CD14-positive monocyte (primary cell): Measurements from ENCODE around the gene FAM170B. TPM values are rescaled to one million over a fixed set of nuclear protein-coding genes. Genes with fewer than 3 reads are reported as not detected.

Experiments used
- DNase-seq, 3 donors: peaks; one replicate each; pipeline ENCODE4 v3.0.0-alpha.2; 2011 to 2022
- H2AFZ ChIP-seq: 2 replicates; pipeline ENCODE4 v1.6.0; 2012; ENCODE audit warnings: mild to moderate bottlenecking, low read depth, low read length, inconsistent platforms; ENCODE audit not compliant: insufficient read depth, poor library complexity, severe bottlenecking
- H3K27ac ChIP-seq, 2 donors: 1 replicate in 1 of 2; 2 replicates in 1 of 2; pipeline ENCODE4 v1.5.1; 2012 to 2013; ENCODE audit warnings: low read length in 2 of 2, control low read depth in 1 of 2, inconsistent platforms in 1 of 2, low read depth in 1 of 2, mild to moderate bottlenecking in 1 of 2
- H3K27me3 ChIP-seq, 2 donors: one replicate each; pipeline versions ENCODE4 v1.6.0 to v1.6.1; 2011 to 2013; ENCODE audit warnings: low read length in 2 of 2; ENCODE audit not compliant: control insufficient read depth in 2 of 2, insufficient read depth in 2 of 2
- H3K36me3 ChIP-seq, 2 donors: replicated peaks in 1 of 2; 1 replicate in 1 of 2; 2 replicates in 1 of 2; pipeline versions ENCODE4 v1.5.1 to v1.6.1; 2012 to 2013; ENCODE audit warnings: low read length in 2 of 2, control low read depth in 1 of 2, inconsistent platforms in 1 of 2, mild to moderate bottlenecking in 1 of 2; ENCODE audit not compliant: insufficient read depth in 2 of 2, control insufficient read depth in 1 of 2
- H3K4me1 ChIP-seq, 2 donors: 1 replicate in 1 of 2; 2 replicates in 1 of 2; pipeline versions ENCODE4 v1.5.1 to v1.6.1; 2012 to 2013; ENCODE audit warnings: low read length in 2 of 2, control low read depth in 1 of 2, inconsistent platforms in 1 of 2, mild to moderate bottlenecking in 1 of 2, moderate library complexity in 1 of 2; ENCODE audit not compliant: insufficient read depth in 2 of 2, control insufficient read depth in 1 of 2
- H3K4me2 ChIP-seq: replicated peaks from 2 replicates; pipeline ENCODE3; 2012; ENCODE audit warnings: low read length, moderate library complexity, mild to moderate bottlenecking; ENCODE audit not compliant: poor library complexity, severe bottlenecking; ENCODE audit errors: extremely low read depth
- H3K4me3 ChIP-seq, 3 experiments: fragments of 200-600 bp in 1 of 3; sonication (generic) in 1 of 3; replicated peaks in 1 of 3; 1 replicate in 2 of 3; 2 replicates in 1 of 3; pipeline ENCODE4 v1.5.1; 2011 to 2013; ENCODE audit warnings: low read length in 3 of 3, mild to moderate bottlenecking in 3 of 3, control low read depth in 2 of 3, low read depth in 2 of 3, inconsistent platforms in 1 of 3, moderate library complexity in 1 of 3
- H3K79me2 ChIP-seq: 2 replicates; pipeline ENCODE4 v1.6.0; 2012; ENCODE audit warnings: mild to moderate bottlenecking, control low read depth, inconsistent platforms, low read length, moderate library complexity; ENCODE audit not compliant: insufficient read depth
- H3K9ac ChIP-seq: 2 replicates; pipeline ENCODE4 v1.6.0; 2017; ENCODE audit warnings: low read length, mild to moderate bottlenecking; ENCODE audit not compliant: insufficient read depth, poor library complexity, severe bottlenecking
- H3K9me3 ChIP-seq, 2 donors: replicated peaks in 1 of 2; 1 replicate in 1 of 2; 2 replicates in 1 of 2; pipeline versions ENCODE4 v1.5.1 to v1.6.1; 2012 to 2013; ENCODE audit warnings: low read length in 2 of 2, control low read depth in 1 of 2; ENCODE audit not compliant: control insufficient read depth in 1 of 2, insufficient read depth in 1 of 2
- H4K20me1 ChIP-seq: 2 replicates; pipeline ENCODE4 v1.6.0; 2012; ENCODE audit warnings: mild to moderate bottlenecking, low read length, control low read depth, moderate library complexity; ENCODE audit not compliant: insufficient read depth
- H3K27ac Mint-ChIP-seq, 7 donors: one replicate each; pipeline ENCODE4 v1.8.0; 2020; ENCODE audit warnings: mild to moderate bottlenecking in 7 of 7, mixed read lengths in 7 of 7, moderate library complexity in 6 of 7, inconsistent platforms in 2 of 7
- H3K27me3 Mint-ChIP-seq, 3 donors: one replicate each; pipeline ENCODE4 v1.8.0; 2021 to 2022; ENCODE audit warnings: low read depth in 3 of 3, mild to moderate bottlenecking in 3 of 3, mixed read lengths in 3 of 3, moderate library complexity in 3 of 3, inconsistent platforms in 1 of 3
- H3K36me3 Mint-ChIP-seq, 2 donors: one replicate each; pipeline ENCODE4 v1.8.0; 2020; ENCODE audit warnings: mixed read lengths in 2 of 2, inconsistent platforms in 1 of 2, mild to moderate bottlenecking in 1 of 2
- H3K4me1 Mint-ChIP-seq: one replicate; pipeline ENCODE4 v1.8.0; 2020; ENCODE audit warnings: mild to moderate bottlenecking, mixed read lengths
- H3K4me3 Mint-ChIP-seq, 2 donors: one replicate each; pipeline ENCODE4 v1.8.0; 2020; ENCODE audit warnings: mild to moderate bottlenecking in 2 of 2, mixed read lengths in 2 of 2, moderate library complexity in 1 of 2
- H3K9me3 Mint-ChIP-seq, 7 donors: one replicate each; pipeline ENCODE4 v1.8.0; 2020 to 2022; ENCODE audit warnings: mixed read lengths in 7 of 7, mild to moderate bottlenecking in 6 of 7, moderate library complexity in 6 of 7, inconsistent platforms in 2 of 7
- WGBS: methylation state at CpG from one replicate; pipeline ENCODE4 v1.1.5; 2013; ENCODE audit warnings: missing lambda C conversion rate; ENCODE audit not compliant: insufficient coverage; 5-methylcytosine and 5-hydroxymethylcytosine counted together
- intact Hi-C, 2 donors: fragments of 100-400 bp; cut with micrococcal nuclease; formaldehyde crosslinking; loops; one replicate each; pipeline versions ENCODE4 v1.15.0 to v1.15.1; 2023
- polyA plus RNA-seq, 3 donors: library from polyadenylated mRNA; depleted of rRNA in 1 of 3; unstranded in 2 of 3; stranded (reverse) in 1 of 3; fragments of 300-500 nt in 2 of 3; fragments of >200 nt in 1 of 3; fragmentation: Illumina TruSeq in 2 of 3; gene quantifications; 1 replicate in 2 of 3; 2 replicates in 1 of 3; pipeline ENCODE4 v1.2.3, GENCODE V29; 2012 to 2021
- TF ChIP-seq, protein P1 (sequence below): fragments of 200-600 bp; IDR thresholded peaks from one replicate; pipeline ENCODE4 v1.8.0; 2022; ENCODE audit warnings: antibody characterized with exemption, mild to moderate bottlenecking

Gene FAM170B
- polyA plus RNA-seq, 3 donors, result not detected

DNA sequence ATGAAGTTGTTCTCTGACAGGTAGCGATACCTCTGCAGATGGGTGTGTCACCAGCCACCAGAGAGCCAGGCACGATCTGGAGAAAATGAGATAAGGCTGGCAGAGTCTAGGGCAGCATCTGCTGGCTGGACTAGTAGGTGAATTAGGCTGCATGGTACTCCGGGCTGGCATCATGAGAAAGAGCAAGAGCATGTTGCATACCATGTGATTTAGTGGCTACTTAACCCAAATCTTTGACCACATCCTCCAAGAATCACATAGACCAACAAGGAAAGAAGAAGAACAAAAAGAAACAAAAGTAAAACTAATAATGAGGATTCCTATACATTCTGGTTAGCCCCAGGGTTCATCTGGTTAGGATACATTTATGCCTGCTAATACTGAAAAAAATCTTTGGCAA, 23.4 kb upstream of the FAM170B start:
- Mint-ChIP-seq H3K36me3 (no peaks in the 10 kb centered on the region), H3K27ac (no peak overlapping the region), H3K4me1 (peaks cover 7% of the 10 kb centered on the region), H3K9me3 (no peaks in the 10 kb centered on the region), H3K4me3 (no peak overlapping the region), H3K27me3 (peaks cover 3 to 9% (median 4%) of the 10 kb centered on the region in 3 donors)
- no peak overlapping the region for H3K4me2 ChIP-seq
- no peaks in the 10 kb centered on the region for H3K9me3 ChIP-seq
- intact Hi-C loops, result no loop called here
- 100% methylated on average over 2 of the region's 3 CpGs for WGBS
- H4K20me1 ChIP-seq, result no peaks in the 10 kb centered on the region
- H2AFZ ChIP-seq, result no peak overlapping the region
- no peaks in the 10 kb centered on the region for H3K4me1 ChIP-seq
- H3K27ac ChIP-seq, result no peak overlapping the region
- DNase-seq, result no peak
- no peaks in the 10 kb centered on the region for H3K27me3 ChIP-seq
- no peaks in the 10 kb centered on the region for H3K36me3 ChIP-seq
- H3K4me3 ChIP-seq, result no peak overlapping the region
- TF ChIP-seq, protein P1, sequence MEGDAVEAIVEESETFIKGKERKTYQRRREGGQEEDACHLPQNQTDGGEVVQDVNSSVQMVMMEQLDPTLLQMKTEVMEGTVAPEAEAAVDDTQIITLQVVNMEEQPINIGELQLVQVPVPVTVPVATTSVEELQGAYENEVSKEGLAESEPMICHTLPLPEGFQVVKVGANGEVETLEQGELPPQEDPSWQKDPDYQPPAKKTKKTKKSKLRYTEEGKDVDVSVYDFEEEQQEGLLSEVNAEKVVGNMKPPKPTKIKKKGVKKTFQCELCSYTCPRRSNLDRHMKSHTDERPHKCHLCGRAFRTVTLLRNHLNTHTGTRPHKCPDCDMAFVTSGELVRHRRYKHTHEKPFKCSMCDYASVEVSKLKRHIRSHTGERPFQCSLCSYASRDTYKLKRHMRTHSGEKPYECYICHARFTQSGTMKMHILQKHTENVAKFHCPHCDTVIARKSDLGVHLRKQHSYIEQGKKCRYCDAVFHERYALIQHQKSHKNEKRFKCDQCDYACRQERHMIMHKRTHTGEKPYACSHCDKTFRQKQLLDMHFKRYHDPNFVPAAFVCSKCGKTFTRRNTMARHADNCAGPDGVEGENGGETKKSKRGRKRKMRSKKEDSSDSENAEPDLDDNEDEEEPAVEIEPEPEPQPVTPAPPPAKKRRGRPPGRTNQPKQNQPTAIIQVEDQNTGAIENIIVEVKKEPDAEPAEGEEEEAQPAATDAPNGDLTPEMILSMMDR, result no peak
- H3K79me2 ChIP-seq, result no peaks in the 10 kb centered on the region
- H3K9ac ChIP-seq, result no peak overlapping the region

DNA sequence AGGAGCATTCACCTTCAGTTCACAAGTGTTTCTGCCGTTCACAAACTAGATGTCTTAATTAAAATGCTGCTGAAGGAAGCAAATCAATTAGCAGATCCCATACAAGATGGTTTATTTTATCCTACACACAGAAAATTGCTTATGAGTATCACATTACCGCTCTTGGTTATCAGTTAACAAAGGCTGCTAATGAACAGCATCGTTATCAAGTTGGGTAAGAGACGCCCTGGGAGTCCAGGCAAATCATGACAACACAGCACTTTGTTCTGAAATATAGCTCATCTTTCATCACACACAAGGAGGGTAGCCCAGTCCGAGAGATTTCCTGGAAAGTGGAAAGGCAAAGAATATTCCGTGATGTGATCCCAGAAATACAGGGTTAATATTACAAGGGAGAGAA, 20.8 kb upstream of the FAM170B start:
- Histone ChIP-seq H4K20me1 (no peaks in the 10 kb centered on the region), H3K79me2 (no peaks in the 10 kb centered on the region), H3K27me3 (no peaks in the 10 kb centered on the region), H3K27ac (no peak overlapping the region), H3K36me3 (no peaks in the 10 kb centered on the region), H2AFZ (no peak overlapping the region), H3K4me2 (no peak overlapping the region), H3K4me3 (no peak overlapping the region), H3K4me1 (no peaks in the 10 kb centered on the region), H3K9me3 (no peaks in the 10 kb centered on the region), H3K9ac (no peak overlapping the region)
- TF ChIP-seq, protein P1, result no peak
- no peak overlapping the region for H3K4me3 Mint-ChIP-seq
- H3K9me3 Mint-ChIP-seq, result peaks cover 0 to 3% (median 0%) of the 10 kb centered on the region in 7 donors
- H3K27me3 Mint-ChIP-seq, result peaks cover 3 to 9% (median 4%) of the 10 kb centered on the region in 3 donors
- DNase-seq, result no peak
- intact Hi-C loops, result no loop called here
- H3K4me1 Mint-ChIP-seq, result peaks cover 4% of the 10 kb centered on the region
- H3K36me3 Mint-ChIP-seq, result no peaks in the 10 kb centered on the region
- WGBS, result 100% methylated on average over 2 of the region's 6 CpGs
- peak overlapping the region in 1 of 7 donors; percentile 31 for H3K27ac Mint-ChIP-seq
